ENCODE results near the gene RAB24. TPM values are rescaled to one million over a fixed set of nuclear protein-coding genes. Genes with fewer than 3 reads are reported as not detected.
A peak's percentile ranks its signal among the peaks of the same experiment; 100 is the strongest.
"Not testable (repeated sequence)": the region's sequence is repeated elsewhere in the genome, so short reads cannot be mapped to it uniquely, and the experiment has no call there.

RAB24 gene
- total RNA-seq, 3 donors from 2014 or later: 26.3 to 29.8 (median 27.5) TPM

DNA sequence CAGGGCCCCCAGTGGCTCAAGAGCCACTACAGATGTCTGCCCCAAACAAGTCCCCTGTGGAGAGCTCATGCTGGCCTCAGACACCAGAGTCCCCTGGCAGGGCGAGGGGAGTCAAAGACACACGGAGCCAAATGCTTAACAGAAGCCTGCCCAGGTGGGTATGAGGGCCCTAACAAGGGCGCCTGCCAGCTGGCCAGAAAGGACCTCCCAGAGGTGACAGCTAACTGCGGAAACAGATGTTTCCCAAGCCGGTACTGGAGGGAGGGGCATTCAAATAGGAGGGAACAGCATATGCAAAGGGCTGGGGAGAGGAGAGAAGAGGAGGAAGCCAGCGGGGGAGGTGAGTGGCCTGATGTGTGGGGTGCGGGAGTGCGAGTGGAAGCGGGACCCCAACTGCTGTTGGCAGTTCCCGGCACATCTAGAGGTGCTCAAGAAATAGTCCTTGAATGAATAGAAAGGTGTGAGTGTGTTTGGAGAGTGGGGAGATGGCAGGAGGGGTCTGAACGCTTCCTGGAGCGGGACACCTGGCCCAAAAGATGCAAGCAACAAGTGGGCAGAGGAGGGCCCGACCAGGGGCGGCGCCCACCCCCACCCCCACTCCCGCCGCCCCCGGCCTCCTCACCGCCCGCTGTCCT is 7.4 kb upstream of the RAB24 start:
- no peaks in the 10 kb centered on the region for H3K9me3 Mint-ChIP-seq
- DNase-seq: no peak
- peaks cover 12% of the 10 kb centered on the region for H3K36me3 Mint-ChIP-seq (ENCODE audit: insufficient read depth)
- peak overlapping the region; percentile 70 for H3K4me3 Mint-ChIP-seq
- no peaks in the 10 kb centered on the region for H3K27me3 Mint-ChIP-seq (ENCODE audit: low read depth)
- peaks cover 40% of the 10 kb centered on the region for H3K4me1 Mint-ChIP-seq (ENCODE audit: low read depth)
- no peak for ATAC-seq

DNA sequence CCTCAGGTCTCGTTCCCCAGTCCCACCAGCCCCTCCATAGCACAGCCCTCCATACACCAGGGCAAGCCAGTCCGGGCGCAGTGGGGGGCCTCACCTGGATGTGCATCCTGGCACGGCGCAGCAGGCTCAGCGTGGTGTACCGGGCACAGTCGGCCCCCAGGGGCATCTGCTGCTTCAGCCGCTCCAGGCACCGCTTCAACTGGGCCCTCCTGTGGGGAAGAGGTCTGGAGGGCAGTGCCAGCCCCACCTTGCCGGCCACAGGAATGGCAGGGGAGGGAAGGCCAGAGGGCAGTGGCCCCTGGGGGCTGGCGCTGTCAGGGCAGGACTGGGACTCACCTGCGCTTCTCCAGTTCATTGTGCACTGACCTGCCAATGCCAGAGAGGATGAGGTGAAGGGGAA is 6.8 kb upstream of the RAB24 start:
- Mint-ChIP-seq H3K4me3 (peak overlapping the region; percentile 70), H3K36me3 (ENCODE audit: insufficient read depth) (peaks cover 12% of the 10 kb centered on the region), H3K27me3 (ENCODE audit: low read depth) (no peaks in the 10 kb centered on the region), H3K9me3 (no peaks in the 10 kb centered on the region), H3K4me1 (ENCODE audit: low read depth) (peaks cover 44% of the 10 kb centered on the region)
- ATAC-seq (no peak), DNase-seq (no peak)

DNA sequence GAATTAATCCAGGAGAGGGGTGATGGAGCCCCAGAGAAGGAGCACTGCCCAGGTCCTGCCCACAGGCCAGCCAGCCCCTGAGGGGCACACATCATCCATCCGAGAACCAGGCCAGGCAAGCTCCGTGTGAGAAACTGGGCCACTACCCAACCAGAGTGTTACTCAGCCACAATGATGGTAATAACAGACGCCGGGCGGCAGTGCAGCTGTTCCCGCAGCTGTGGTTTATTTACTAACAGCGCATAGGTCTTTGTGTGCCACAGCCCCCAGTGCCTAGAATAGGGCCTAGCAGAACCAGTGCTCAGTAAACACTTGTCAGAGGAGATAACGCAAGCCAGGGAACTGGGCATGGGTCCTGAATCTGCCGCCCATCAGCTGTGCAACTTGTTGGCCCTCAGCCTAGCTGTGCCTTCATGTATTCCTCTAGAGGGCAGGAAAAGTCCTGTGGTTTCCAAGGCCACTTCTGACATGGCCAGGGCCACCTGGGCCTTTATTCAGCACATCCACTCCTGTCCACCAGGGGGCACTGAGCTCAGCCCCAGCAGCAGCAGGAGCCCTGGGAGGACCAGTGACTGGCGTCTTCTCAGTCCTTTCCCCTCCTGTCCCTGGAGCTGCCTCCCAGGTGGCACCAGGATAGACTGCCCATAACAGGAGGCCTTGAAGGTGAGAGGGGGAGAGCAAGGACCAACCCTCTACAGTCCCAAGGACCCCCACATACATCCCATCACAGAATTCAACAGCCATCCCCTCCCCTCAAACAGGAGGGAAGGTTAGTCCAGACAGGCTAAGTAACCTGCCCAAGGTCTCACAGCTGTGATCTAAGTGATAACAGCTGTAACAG is 6.1 kb upstream of the RAB24 start:
- Mint-ChIP-seq H3K9me3 (no peaks in the 10 kb centered on the region), H3K36me3 (ENCODE audit: insufficient read depth) (peaks cover 12% of the 10 kb centered on the region), H3K4me3 (peak overlapping the region; percentile 60), H3K4me1 (ENCODE audit: low read depth) (peaks cover 51% of the 10 kb centered on the region), H3K27me3 (ENCODE audit: low read depth) (no peaks in the 10 kb centered on the region)
- DNase-seq: peak; percentile 69
- ATAC-seq: peak; percentile 24 to 28

DNA sequence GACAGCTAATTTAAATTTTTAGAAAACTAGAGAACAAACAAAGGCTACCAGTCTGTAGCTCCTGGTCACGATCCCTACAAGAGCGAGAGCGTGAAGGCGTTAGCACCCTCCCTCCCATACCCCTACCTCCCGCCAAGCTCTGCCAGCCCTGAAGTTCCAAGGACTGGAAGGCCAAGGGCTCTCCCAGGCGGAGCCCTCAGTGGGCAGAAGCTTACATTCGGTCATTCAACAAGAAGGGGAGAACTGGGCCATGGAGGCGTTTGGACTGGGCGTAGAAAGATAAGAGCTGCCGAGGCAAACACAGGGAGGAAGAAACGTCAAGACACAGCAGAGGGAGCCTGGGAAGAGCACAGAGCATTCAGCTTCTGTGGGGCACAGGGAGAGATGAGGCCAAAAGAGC is 5.2 kb upstream of the RAB24 start:
- ATAC-seq (no peak), DNase-seq (no peak)
- Mint-ChIP-seq H3K4me3 (no peak overlapping the region), H3K4me1 (ENCODE audit: low read depth) (peaks cover 56% of the 10 kb centered on the region), H3K9me3 (no peaks in the 10 kb centered on the region), H3K27me3 (ENCODE audit: low read depth) (no peaks in the 10 kb centered on the region), H3K36me3 (ENCODE audit: insufficient read depth) (peaks cover 12% of the 10 kb centered on the region)

DNA sequence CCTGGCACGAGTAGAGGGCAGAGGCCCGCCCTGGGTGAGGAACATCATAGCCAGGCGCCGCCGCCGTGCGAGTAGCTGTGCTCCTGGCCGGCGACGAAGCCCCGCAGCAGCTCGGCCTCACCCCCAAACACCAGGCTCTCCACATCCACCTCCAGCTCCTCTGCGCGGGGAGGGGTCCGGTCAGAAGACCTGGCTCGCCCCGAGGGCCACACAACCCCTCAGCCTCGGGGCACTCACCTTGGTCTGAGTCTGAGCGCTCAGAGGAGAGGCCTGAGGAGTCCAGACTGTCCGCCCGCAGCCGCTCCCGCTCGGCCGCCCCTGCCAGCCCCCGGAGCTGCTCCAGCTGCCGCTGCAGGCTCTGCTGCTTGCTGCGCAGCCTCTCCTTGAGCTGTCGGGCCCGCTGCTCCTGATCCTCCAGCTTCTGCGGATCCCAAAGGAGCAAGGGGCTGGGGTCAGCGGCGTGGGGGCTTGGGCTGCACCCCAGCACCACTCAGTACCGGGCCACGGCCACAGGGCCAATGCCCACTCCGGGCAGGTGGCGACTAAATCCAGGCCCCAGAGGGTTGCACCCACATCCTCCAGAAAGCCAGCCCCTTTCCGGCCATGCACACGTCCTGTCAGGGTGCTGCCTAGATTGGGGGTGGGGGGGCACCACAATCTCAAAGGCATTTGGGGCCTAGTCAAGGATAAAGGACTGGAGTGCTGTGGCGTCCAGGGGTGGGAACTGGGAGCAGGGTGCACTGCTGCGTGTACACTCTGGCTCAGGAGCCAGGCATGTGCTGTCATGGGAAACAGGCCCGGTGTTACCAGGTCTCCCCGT is 4.2 kb upstream of the RAB24 start:
- DNase-seq (no peak), ATAC-seq (no peak)
- H3K36me3 Mint-ChIP-seq (ENCODE audit: insufficient read depth): peaks cover 12% of the 10 kb centered on the region
- no peak overlapping the region for H3K4me3 Mint-ChIP-seq
- no peaks in the 10 kb centered on the region for H3K27me3 Mint-ChIP-seq (ENCODE audit: low read depth)
- H3K4me1 Mint-ChIP-seq (ENCODE audit: low read depth): peaks cover 54% of the 10 kb centered on the region
- no peaks in the 10 kb centered on the region for H3K9me3 Mint-ChIP-seq

DNA sequence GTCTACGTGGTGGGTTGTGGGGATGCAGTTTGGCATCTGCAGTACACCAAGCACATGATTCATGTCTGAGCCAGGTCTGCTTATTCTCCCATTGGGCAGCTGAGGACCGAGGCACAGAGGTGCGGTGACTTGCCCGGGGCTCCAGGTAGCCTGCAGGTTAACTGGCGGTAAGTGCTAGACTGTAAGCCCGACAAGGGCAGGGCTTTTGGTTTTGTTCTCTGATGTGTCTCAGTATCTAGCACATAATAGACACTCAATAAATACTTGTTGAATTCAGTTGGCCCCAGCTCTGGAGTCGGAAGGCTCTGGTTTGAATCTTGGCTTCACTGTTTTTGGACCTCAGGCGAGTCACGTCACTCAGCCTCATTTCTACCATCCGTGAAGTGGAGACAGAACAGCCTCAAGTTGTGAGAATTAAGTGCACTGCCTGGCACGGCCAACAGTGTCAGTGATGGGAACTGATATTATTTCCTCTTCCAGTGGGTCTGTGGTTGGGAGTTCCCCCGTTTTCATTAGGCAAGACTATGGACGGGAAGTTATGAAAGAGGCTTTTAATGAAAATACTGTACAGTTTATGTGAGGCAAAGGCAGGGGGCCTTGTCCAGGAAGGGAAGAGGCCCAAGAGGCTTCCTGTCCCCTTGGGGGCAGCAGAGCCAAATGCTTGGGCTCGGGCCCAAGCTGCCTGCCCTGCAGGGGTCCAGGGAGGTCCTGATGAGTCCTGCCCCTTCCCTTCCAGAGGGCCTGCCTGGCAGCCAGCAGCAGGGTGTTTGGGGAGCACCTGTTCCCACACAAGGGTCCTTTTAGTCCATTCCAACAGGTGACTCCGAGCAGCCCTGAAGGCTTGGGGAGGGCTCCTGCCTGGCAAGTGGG is 3.4 kb upstream of the RAB24 start:
- H3K4me1 Mint-ChIP-seq (ENCODE audit: low read depth): peaks cover 59% of the 10 kb centered on the region

DNA sequence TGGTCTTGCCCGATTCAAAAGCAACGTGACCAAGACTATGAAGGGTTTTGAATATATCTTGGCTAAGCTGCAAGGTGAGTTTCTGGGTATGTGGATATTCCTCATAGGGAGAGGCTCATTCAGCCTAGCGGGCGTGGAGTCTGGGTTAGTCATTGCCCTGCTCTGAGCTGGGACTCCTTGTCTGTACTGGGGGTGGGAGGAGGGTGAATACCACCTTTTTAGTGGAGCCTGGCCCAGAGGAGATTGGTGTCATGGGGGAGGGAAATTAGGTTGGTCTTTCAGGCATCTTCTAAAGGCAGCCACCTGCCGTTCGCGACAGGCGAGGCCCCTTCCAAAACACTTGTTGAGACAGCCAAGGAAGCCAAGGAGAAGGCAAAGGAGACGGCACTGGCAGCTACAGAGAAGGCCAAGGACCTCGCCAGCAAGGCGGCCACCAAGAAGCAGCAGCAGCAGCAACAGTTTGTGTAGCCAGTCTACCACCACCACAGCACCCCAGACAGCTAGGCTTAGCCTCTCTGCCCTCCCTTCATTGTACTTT is 2.7 kb upstream of the RAB24 start:
- peaks cover 12% of the 10 kb centered on the region for H3K36me3 Mint-ChIP-seq (ENCODE audit: insufficient read depth)

More for the DNA sequence above, 3.4 kb upstream of the RAB24 start:
- Mint-ChIP-seq H3K36me3 (ENCODE audit: insufficient read depth) (peaks cover 12% of the 10 kb centered on the region), H3K9me3 (no peaks in the 10 kb centered on the region), H3K4me3 (peak overlapping the region; percentile 24), H3K27me3 (ENCODE audit: low read depth) (no peaks in the 10 kb centered on the region)
- DNase-seq (no peak), ATAC-seq (no peak)

DNA sequence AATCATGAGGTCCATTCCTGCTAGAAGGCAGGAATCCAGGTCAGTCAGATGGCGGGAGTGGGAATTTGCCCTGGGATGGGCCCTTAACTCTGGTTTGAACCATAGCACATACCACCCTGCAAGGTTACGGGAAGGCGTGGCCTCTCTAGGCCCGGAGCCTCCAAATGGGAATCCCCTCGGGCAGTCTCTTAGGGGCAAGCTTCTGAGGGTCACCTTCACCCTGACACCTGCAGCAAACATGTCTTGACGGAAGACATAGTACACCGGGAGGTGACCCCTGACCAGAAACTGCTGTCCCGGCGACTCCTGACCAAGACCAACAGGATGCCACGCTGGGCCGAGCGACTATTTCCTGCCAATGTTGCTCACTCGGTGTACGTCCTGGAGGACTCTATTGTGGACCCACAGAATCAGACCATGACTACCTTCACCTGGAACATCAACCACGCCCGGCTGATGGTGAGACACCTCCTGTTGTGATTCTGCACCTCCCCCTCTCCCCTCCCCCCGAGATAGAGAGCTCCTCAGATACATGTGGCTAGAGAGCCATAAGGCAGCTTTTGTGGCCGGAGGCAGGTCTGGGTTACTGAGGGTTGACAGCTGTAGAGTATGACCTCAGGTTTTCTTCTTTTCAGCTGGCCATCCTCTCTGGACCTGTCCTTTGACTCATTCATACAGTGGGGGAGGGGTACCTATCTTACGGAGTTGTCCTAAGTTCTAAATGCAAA is 1.0 kb upstream of the RAB24 start:
- Mint-ChIP-seq H3K9me3 (no peaks in the 10 kb centered on the region), H3K36me3 (ENCODE audit: insufficient read depth) (peaks cover 12% of the 10 kb centered on the region), H3K27me3 (ENCODE audit: low read depth) (no peaks in the 10 kb centered on the region), H3K4me3 (peak overlapping the region; percentile 92), H3K4me1 (ENCODE audit: low read depth) (peaks cover 64% of the 10 kb centered on the region)
- ATAC-seq (no peak), DNase-seq (no peak)

More for the DNA sequence above, 2.7 kb upstream of the RAB24 start:
- H3K9me3 Mint-ChIP-seq; DNase-seq; ATAC-seq; H3K27me3 Mint-ChIP-seq (ENCODE audit: low read depth): not testable (repeated sequence)
- peaks cover 62% of the 10 kb centered on the region for H3K4me1 Mint-ChIP-seq (ENCODE audit: low read depth)
- peak overlapping the region; percentile 92 for H3K4me3 Mint-ChIP-seq

DNA sequence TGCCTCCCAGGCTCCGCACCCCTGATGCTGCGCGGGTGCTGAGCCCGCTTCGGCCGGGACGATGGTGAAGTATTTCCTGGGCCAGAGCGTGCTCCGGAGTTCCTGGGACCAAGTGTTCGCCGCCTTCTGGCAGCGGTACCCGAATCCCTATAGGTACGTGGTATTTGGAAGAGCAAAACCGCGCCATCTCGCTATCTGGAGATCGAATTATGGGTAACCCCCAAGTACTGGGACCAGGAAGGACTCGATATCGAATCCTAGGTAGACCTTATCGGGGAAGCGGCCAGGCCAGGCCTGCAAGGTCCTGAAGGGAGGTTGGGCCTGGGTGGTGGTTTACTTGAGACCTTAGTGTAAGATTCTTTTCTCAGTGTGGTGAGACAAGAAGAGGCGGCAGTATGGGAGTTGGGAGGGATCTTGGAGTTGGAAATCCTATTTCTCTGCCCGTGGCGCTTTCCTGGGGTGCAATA is 439 bp upstream of the RAB24 start:
- Mint-ChIP-seq H3K9me3 (no peaks in the 10 kb centered on the region), H3K27me3 (ENCODE audit: low read depth) (no peaks in the 10 kb centered on the region), H3K36me3 (ENCODE audit: insufficient read depth) (peaks cover 12% of the 10 kb centered on the region), H3K4me1 (ENCODE audit: low read depth) (peaks cover 66% of the 10 kb centered on the region), H3K4me3 (peak overlapping the region; percentile 92)
- DNase-seq (no peak), ATAC-seq (peak; percentile 9 to 12)

DNA sequence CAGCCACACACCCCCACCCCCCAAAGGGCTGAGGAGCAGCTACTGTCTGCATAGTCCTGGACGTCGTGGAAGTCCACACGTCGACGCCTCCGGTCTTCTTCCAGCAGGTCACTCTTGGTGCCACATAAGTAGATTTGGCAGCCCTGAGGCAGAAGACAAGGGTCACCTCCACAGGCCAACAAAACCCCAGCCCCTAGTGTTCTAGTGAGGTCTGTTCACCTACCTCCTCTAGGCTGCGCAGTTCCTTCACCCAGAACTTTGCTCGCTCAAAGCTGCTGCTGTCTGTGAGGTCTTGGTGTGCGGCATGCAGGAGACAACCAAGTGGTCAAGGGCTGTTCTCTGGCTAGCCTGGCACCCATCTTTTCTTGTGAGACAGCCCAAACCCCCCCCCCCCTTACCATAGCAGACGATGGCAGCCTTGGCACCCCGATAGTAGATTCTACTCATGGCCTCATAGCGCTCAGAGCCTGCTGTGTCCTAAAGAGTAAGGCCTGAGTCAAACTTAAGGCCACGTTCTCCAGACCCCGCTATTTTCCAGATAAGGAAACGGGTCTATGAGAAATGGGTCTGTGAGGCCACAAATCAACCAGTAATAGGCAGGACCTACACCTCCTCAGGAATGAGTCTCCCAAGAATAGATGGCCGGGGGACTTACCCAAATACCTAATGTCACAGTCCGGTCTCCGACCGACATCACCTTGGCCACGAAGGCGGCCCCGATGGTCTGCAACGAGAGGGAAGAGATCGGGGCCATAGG is 987 bp downstream of the RAB24 start:
- no peak for ATAC-seq
- H3K36me3 Mint-ChIP-seq (ENCODE audit: insufficient read depth): peaks cover 12% of the 10 kb centered on the region
- H3K4me1 Mint-ChIP-seq (ENCODE audit: low read depth): peaks cover 65% of the 10 kb centered on the region
- DNase-seq: no peak
- no peaks in the 10 kb centered on the region for H3K9me3 Mint-ChIP-seq
- peak overlapping the region; percentile 92 for H3K4me3 Mint-ChIP-seq
- H3K27me3 Mint-ChIP-seq (ENCODE audit: low read depth): no peaks in the 10 kb centered on the region

DNA sequence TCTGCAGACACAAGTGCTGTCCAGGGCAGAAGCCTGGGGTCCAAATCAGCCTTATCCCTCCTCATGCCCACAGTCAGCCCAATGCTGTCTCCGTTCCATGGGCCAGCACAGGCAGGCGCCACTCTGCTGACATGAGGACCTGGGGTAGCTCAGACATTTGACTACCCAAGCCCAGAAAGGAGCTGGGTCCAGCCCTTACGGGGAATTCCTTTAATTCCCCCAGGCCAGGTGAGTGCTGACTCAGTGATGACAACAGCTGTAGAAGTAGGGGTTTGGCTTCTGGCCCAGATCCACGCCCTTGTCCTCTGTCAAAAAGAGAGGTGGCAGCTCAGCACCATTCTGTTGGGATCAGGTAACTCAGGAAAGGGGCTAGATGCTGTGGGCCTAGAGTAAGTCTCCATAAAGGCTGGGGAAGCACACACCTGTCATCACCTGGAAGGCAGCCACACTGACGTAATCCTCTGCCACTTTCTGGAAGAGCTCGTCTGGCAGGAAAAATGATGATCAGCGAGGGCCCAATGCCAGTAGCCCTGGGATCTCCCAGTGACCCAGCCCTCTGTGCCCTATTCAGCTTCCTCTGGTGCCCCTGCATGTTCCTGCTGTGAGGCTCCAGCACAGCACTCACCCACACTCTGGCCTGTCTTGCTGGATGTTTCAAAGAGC is 1.9 kb downstream of the RAB24 start:
- Mint-ChIP-seq H3K36me3 (ENCODE audit: insufficient read depth) (peaks cover 9% of the 10 kb centered on the region), H3K27me3 (ENCODE audit: low read depth) (no peaks in the 10 kb centered on the region), H3K4me1 (ENCODE audit: low read depth) (peaks cover 66% of the 10 kb centered on the region), H3K4me3 (peak overlapping the region; percentile 92), H3K9me3 (no peaks in the 10 kb centered on the region)
- ATAC-seq (no peak), DNase-seq (no peak)

DNA sequence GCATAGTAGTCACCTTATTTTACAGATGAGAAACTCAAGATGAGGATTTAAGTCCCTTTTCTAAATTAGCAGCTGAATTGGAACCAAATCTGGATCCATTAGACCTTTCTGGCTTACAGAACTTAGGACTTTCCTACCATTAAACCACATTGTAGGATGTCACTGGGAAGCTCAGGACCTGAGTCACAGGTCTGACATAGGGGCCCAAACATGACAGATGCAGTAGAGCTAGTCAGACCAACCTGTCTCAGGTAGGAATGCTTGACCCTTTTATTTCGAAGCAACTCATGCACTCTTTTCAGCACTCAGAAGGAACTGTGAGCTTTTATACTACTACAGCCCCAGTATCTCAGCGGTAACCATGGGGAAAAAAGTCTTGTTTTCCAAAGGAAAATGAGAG is 2.6 kb downstream of the RAB24 start:
- no peaks in the 10 kb centered on the region for H3K27me3 Mint-ChIP-seq (ENCODE audit: low read depth)
- no peak overlapping the region for H3K4me3 Mint-ChIP-seq
- ATAC-seq (no peak), DNase-seq (no peak)
- H3K36me3 Mint-ChIP-seq (ENCODE audit: insufficient read depth): peaks cover 7% of the 10 kb centered on the region
- peaks cover 68% of the 10 kb centered on the region for H3K4me1 Mint-ChIP-seq (ENCODE audit: low read depth)
- no peaks in the 10 kb centered on the region for H3K9me3 Mint-ChIP-seq
